Thoracic aorta (tissue), 2 donors: ENCODE results near the gene TRIM69. TPM values are rescaled to one million over a fixed set of nuclear protein-coding genes. Genes with fewer than 3 reads are reported as not detected.

Experiments
- ATAC-seq: fragments of 150-250 bp; one replicate; pipeline ENCODE4 v1.8.0; 2017; ENCODE audit warnings: low read depth; ENCODE audit not compliant: insufficient number of reproducible peaks, low FRiP score
- DNase-seq: peaks from one replicate; pipeline ENCODE4 v3.0.0-alpha.2; 2020; ENCODE audit warnings: low spot score
- H3K27ac ChIP-seq, 2 donors: fragments of 200-600 bp; sonication (generic); 1 replicate in 1 of 2; 2 replicates in 1 of 2; pipeline ENCODE4 v1.5.1; 2016; ENCODE audit warnings: mild to moderate bottlenecking in 2 of 2, moderate library complexity in 2 of 2
- H3K27me3 ChIP-seq: fragments of 200-600 bp; sonication (generic); replicated peaks from 2 replicates; pipeline ENCODE4 v1.6.0; 2016; ENCODE audit warnings: mild to moderate bottlenecking; ENCODE audit not compliant: insufficient read depth
- H3K36me3 ChIP-seq: fragments of 200-600 bp; sonication (generic); one replicate; pipeline ENCODE4 v1.5.1; 2016
- H3K4me1 ChIP-seq, 2 donors: fragments of 200-600 bp; sonication (generic); 1 replicate in 1 of 2; 2 replicates in 1 of 2; pipeline versions ENCODE4 v1.5.1 to v1.6.0; 2016; ENCODE audit warnings: low read depth in 2 of 2, mild to moderate bottlenecking in 1 of 2; ENCODE audit not compliant: control insufficient read depth in 1 of 2
- H3K4me3 ChIP-seq: fragments of 200-600 bp; sonication (generic); 2 replicates; pipeline ENCODE4 v1.5.1; 2016; ENCODE audit warnings: mild to moderate bottlenecking
- H3K9me3 ChIP-seq: fragments of 200-600 bp; sonication (generic); 2 replicates; pipeline ENCODE4 v1.5.1; 2016
- CTCF ChIP-seq: fragments of 200-600 bp; sonication (generic); IDR thresholded peaks from one replicate; pipeline ENCODE4 v1.5.1; 2019; ENCODE audit warnings: antibody characterized with exemption
- total RNA-seq, 2 donors: library from RNA; depleted of rRNA; stranded (reverse); fragments of >200 nt; gene quantifications; one replicate each; pipeline versions ENCODE4 v1.1.0 to v1.2.3, GENCODE V29; 2016

TRIM69 gene
- total RNA-seq, 2 donors from 2014 or later: 10.4 to 65.0 TPM

GRCh38 chr15:44710236-44711095 is 25.9 kb upstream of the TRIM69 start:
- Histone ChIP-seq H3K27me3 (no peaks in the 10 kb centered on the region), H3K4me1 (peaks cover 13 to 33% of the 10 kb centered on the region in 2 donors), H3K27ac (peak overlapping the region; percentile 99), H3K36me3 (peaks cover under 1% of the 10 kb centered on the region), H3K9me3 (no peaks in the 10 kb centered on the region), H3K4me3 (peak overlapping the region; percentile 99)
- DNase-seq: no peak
- TF ChIP-seq CTCF: peak; percentile 4
- ATAC-seq: no peak

GRCh38 chr15:44711096-44711742 is 25.1 kb upstream of the TRIM69 start, which contains the start of the genes B2M and PATL2:
Gene B2M (plus strand): TSS chr15:44711517. CDS start chr15:44711547, 30 bp downstream.
Gene PATL2 (minus strand): TSS chr15:44711323. CDS start chr15:44676490, 34,833 bp downstream.
- Histone ChIP-seq H3K4me3 (peak within 1 kb of the TSS; percentile 99), H3K9me3 (no peaks in the 10 kb centered on the region), H3K27ac (peak within 1 kb of the TSS; percentile 99), H3K27me3 (no peaks in the 10 kb centered on the region), H3K4me1 (peaks cover 13 to 40% of the 10 kb centered on the region in 2 donors), H3K36me3 (peaks cover 8% of the 10 kb centered on the region)
- DNase-seq (peak; percentile 89), ATAC-seq (peak; percentile 85)
- TF ChIP-seq CTCF: peak; percentile 4

GRCh38 chr15:44711743-44712345 is 24.5 kb upstream of the TRIM69 start:
- Histone ChIP-seq H3K27me3 (no peaks in the 10 kb centered on the region), H3K4me3 (peak overlapping the region; percentile 99), H3K9me3 (no peaks in the 10 kb centered on the region), H3K4me1 (peaks cover 13 to 46% of the 10 kb centered on the region in 2 donors), H3K36me3 (peaks cover 15% of the 10 kb centered on the region), H3K27ac (peak overlapping the region; percentile 99)
- TF ChIP-seq CTCF: no peak
- ATAC-seq (no peak), DNase-seq (no peak)

DNA sequence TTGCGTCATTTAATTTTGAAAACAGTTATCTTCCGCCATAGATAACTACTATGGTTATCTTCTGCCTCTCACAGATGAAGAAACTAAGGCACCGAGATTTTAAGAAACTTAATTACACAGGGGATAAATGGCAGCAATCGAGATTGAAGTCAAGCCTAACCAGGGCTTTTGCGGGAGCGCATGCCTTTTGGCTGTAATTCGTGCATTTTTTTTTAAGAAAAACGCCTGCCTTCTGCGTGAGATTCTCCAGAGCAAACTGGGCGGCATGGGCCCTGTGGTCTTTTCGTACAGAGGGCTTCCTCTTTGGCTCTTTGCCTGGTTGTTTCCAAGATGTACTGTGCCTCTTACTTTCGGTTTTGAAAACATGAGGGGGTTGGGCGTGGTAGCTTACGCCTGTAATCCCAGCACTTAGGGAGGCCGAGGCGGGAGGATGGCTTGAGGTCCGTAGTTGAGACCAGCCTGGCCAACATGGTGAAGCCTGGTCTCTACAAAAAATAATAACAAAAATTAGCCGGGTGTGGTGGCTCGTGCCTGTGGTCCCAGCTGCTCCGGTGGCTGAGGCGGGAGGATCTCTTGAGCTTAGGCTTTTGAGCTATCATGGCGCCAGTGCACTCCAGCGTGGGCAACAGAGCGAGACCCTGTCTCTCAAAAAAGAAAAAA is 23.9 kb upstream of the TRIM69 start:
- Histone ChIP-seq H3K4me1 (peaks cover 13 to 47% of the 10 kb centered on the region in 2 donors), H3K9me3 (no peaks in the 10 kb centered on the region), H3K4me3 (peak overlapping the region; percentile 99), H3K27ac (peak overlapping the region; percentile 99), H3K27me3 (no peaks in the 10 kb centered on the region), H3K36me3 (peaks cover 21% of the 10 kb centered on the region)
- no peak for TF ChIP-seq CTCF
- peak; percentile 53 for DNase-seq
- ATAC-seq: peak; percentile 72
